ENCODE data around the gene ITGA3.

GRCh38 chr17:50109785-50110184, 53.9 kb downstream of the ITGA3 start:
- TF ChIP-seq, protein P1, sequence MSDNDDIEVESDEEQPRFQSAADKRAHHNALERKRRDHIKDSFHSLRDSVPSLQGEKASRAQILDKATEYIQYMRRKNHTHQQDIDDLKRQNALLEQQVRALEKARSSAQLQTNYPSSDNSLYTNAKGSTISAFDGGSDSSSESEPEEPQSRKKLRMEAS (IDR thresholded peaks at IDR 0.05; ENCODE audit: low read depth), result no peak
- TF ChIP-seq CTCF (IDR thresholded peaks at IDR 0.05), result no peak
- TF ChIP-seq GATA2 (CRISPR knock-in tag; IDR thresholded peaks at IDR 0.05), result no peak
- no peak for TF ChIP-seq MEF2A (IDR thresholded peaks at IDR 0.05; ENCODE audit: borderline replicate concordance, low read depth)
- TF ChIP-seq FOXJ3 (CRISPR knock-in tag; IDR thresholded peaks at IDR 0.05), result no peak
- no peak for TF ChIP-seq NRF1 (IDR thresholded peaks at IDR 0.05; ENCODE audit: low read depth, low read length)
- TF ChIP-seq RAD21 (IDR thresholded peaks at IDR 0.05; ENCODE audit: low read length), result no peak
- no peak for TF ChIP-seq REST (IDR thresholded peaks at IDR 0.05; ENCODE audit: low read depth, low read length)
- no peak for TF ChIP-seq YY1 (IDR thresholded peaks at IDR 0.05; ENCODE audit: low read depth)
